GM12873 (cell line): ENCODE results near the gene THSD4.

Source experiments
- TF ChIP-seq, protein P1 (sequence below): IDR thresholded peaks from 2 replicates; pipeline ENCODE4 v1.5.1; 2012; ENCODE audit warnings: low read depth, mild to moderate bottlenecking, moderate library complexity, low read length, control low read depth; ENCODE audit not compliant: insufficient read depth; ENCODE audit errors: missing control alignments

THSD4 gene

DNA sequence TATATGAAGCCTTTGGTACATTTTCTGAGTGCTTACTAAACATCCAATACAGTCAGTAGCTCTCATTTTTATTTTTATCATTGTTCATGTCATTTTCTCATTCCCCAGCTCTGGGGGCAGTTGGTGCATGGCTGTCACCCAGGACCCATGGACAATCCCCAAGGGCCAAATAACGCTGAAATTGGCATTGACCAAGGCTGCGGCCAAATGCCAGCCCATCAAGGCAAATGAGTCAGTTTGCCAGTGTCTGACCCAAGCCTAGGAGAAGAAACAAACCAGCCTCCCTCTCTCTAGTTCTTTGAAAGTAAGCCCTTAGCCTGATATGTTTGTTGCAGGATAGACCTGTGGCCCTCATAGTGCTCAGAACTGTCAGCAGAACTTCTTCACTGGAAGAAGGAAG is 219.2 kb downstream of the THSD4 start:
- TF ChIP-seq, protein P1, sequence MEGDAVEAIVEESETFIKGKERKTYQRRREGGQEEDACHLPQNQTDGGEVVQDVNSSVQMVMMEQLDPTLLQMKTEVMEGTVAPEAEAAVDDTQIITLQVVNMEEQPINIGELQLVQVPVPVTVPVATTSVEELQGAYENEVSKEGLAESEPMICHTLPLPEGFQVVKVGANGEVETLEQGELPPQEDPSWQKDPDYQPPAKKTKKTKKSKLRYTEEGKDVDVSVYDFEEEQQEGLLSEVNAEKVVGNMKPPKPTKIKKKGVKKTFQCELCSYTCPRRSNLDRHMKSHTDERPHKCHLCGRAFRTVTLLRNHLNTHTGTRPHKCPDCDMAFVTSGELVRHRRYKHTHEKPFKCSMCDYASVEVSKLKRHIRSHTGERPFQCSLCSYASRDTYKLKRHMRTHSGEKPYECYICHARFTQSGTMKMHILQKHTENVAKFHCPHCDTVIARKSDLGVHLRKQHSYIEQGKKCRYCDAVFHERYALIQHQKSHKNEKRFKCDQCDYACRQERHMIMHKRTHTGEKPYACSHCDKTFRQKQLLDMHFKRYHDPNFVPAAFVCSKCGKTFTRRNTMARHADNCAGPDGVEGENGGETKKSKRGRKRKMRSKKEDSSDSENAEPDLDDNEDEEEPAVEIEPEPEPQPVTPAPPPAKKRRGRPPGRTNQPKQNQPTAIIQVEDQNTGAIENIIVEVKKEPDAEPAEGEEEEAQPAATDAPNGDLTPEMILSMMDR = no peak

DNA sequence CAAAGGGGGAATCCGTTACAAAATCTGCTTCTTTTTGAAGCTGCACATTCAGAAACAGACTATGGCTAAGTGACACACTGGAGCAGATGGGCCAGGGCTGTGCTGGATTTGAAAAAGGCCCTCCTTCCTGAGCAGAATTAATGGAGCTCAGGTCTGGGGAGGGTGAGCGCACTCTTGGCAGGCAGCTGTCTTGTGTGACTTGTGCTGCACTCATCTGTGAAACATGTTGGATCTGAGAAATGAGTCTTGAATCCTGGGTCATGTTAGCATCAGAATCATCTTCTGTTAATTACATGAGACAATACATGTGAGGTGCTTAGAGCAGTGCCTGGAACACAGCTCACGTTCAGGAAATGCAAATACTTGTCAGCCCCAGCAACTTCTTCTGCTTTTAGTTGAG is 219.6 kb downstream of the THSD4 start:
- TF ChIP-seq, protein P1 = no peak

DNA sequence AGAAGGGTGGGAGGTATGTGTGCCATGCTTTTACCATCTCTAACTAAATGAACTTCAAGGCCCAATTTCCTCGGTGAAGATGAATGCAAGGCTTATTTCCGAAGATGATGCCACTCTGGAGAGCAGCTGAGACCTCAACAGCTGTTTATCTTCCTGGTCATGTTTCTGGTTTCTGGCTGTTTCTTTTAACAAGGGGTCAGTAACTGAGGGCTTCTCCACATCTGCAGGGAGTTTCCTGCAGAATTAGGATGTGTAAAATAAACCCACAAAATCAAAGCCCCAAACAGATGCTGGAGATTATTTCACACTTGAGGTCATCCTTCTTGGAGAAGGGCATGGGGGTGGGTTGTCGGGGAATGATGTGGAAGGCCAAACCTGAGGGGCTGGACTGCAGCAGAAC is 220.3 kb downstream of the THSD4 start:
- TF ChIP-seq, protein P1 = no peak

DNA sequence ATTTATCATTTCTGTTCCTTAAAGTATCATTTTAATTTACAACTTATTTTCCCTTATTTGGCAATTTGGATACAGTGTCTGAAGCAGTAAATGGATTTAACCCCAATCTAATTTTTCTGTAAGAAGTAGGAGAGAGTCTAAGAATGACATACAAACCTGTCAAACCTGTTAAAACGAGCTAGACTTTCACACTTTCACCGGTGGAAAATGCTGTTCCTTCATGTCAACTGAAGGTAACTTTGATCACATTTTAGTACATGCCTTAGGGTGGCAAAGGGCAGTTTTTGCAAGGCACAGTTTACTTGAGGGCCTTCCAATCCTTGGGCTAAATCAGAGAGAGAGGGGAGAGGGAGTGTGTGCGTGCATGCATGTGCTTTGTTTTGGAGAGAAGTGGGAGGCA is 221.4 kb downstream of the THSD4 start:
- TF ChIP-seq, protein P1 = no peak

DNA sequence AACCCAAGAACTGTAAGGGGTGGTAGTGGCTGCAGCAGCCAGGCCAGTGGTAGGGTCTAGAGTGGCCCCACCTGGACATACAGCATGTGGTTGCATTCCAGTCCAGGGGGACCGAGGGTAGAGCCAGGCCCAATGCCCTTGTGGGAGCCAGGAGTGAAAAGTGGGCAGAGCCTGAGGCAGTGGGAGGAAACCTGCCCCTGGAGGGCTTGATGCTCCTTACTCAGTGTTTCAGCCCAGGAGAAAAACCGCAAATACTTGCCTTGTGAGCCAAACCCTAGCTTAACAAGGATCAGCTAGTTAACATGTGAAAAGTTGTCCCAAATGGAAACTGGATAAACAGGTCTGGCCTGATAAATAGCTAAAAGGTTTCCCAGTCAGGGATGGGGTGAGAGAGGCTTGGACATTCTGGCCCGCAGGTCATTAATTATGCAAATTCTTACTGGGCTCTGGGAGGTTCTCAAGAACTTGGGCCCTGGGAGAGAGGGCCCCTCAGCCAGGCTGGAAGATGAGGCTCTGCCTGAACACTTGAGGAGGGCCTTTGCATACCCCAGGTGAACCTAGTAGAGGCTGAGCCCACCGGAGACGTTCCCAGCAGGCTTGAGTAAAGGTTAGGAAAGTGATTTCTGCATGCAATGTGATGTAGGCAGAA is 222.1 kb downstream of the THSD4 start:
- TF ChIP-seq, protein P1 = no peak

DNA sequence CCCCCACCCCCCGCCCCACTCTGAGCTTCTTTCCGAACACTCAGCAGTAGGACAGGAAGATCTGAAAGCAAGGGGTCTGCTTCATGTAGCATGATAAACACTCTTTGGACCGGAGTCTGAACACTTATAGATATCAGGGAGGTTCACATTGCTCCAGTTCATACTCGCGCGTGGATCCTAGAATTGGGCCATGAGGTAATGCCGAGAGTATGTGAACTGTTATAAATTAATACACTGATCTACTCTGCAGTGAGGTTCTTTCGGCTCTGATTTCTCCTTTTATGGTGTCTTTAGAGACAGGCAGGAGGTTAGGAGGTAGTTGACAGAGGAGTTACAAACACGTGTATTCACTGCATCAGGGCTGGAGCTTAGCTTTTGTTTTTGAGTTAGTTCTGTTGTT is 223.0 kb downstream of the THSD4 start:
- TF ChIP-seq, protein P1 = no peak

DNA sequence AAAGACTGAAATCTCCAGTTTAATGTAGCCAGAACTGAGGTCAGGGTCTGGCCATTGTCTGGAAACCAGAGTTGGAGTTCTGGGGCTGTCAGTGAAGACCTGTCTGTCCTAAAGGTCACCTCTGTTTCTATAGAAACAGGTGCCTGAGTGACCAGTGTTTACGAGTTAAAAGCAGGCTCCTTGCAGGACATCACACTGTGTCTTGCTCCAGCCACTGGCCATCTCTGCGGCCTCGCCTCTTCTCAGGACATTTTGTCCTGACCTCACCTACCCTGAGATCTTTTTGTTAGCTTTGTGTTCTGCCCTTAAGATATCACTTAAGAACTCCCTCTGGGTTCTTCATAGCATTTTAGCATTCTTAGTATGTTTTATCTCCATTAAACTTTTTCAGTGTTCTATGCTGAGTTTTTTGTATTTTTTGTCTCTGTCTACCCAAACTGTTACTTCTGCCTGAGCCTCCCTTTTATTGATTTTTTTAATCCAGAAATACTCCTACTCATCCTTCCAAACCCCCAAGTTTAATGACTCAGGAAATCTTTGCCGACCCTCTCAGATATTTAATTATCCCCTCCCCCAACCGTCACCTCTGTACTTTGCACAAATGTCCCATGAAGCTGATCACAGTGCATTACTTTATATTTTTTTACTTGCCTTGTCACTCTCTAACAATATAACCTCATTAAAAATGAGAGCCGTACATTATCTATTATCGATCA is 223.7 kb downstream of the THSD4 start:
- TF ChIP-seq, protein P1 = no peak
